HG03103 (cell line): ENCODE data around the gene GATA5.
"Not testable (repeated sequence)": the region's sequence is repeated elsewhere in the genome, so short reads cannot be mapped to it uniquely, and the experiment has no call there.

ENCODE experiments used
- ATAC-seq: cut with Tn5 transposase; IDR thresholded peaks from one replicate; pipeline ENCODE4 v1.9.1; 2021; ENCODE audit warnings: low read depth; ENCODE audit not compliant: unreplicated experiment

The GATA5 gene

DNA sequence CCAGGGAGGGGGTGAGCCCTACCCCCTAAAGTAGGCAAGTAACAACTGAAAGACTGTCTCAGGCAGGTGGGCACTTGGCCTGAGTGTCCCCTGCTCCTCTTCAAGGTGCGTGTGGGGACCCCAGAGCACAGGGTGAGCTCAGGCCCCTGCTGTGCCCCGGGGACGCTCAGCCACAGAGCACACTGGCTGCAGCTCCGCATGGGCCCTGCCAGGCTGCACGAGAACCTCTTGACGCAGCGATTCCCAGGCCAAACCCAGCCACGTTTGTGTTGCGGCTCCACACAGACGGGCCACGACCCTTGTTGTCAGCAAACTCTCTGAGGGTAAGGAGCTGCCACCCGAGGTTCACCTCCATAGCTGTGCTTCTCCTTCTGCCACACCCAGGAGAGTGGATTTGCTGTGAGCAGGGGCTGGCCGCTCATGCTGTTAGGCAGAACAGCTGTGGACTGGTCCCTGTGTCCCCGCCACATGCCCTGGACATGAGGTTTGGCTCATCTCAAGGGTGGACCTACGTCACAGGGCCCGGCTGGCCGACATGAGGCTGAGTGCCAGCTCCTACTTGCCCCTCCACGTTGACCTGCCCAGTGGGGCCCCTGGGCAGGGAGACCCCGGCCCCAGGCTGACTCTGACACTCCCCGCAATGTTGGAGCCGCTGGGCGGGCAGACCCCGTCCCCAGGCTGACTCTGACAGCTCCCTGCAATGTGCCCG, 29.7 kb upstream of the GATA5 start:
- no peak for ATAC-seq

DNA sequence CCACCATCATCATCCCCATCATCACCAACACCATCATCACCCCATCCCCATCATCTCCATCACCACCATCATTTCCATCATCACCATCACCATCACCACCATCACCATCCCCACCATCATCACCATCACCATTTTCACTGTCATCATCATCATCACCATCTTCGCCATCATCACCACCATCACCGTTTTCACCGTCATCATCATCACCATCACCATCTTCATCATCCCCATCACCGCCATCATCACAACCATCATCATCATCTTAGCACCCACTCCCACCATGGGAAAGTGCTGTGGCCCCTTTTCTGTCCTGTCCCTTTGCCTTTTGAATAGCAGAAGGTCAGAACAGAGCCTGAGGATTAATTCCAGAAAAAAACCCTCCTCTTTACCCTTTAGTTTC, 28.5 kb upstream of the GATA5 start:
- ATAC-seq = no peak

DNA sequence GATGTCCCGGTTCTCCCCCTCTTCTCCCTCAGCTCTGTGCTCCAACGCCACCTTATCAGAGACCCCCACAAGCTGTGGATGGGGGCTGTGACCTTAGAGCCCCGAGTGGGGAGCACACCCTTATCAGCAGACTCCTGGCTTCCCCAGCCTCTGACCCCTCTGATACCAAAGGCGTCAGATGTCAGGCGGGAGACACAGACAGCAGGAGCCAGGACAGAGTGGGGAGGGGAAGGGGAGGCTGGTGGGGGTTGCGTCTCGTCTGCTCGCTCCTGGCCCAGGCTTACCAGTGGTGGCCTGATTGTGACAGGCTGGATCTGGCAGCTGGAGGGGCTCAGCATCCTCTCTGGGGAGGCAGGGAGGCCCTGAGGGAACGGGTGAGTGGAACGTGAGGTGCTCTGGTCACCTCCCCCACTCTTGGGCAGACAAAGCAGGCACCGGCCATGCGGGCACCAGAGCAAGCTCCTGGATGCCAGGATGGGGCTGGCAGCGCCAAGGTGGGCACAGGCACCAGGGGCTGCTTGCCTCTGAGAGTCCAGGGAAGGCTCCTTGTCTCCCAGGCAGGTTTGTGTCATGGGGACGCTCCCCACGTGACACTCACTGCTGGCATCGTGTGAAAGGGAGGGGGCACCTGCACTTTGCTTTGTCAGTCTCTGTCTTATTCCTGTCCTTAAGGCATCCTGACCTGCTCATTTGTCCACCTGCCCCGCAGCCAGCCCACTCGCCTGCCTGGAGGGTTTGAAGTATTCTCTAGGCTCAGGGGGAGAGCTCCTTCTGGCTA, 27.8 kb upstream of the GATA5 start:
- no peak for ATAC-seq

DNA sequence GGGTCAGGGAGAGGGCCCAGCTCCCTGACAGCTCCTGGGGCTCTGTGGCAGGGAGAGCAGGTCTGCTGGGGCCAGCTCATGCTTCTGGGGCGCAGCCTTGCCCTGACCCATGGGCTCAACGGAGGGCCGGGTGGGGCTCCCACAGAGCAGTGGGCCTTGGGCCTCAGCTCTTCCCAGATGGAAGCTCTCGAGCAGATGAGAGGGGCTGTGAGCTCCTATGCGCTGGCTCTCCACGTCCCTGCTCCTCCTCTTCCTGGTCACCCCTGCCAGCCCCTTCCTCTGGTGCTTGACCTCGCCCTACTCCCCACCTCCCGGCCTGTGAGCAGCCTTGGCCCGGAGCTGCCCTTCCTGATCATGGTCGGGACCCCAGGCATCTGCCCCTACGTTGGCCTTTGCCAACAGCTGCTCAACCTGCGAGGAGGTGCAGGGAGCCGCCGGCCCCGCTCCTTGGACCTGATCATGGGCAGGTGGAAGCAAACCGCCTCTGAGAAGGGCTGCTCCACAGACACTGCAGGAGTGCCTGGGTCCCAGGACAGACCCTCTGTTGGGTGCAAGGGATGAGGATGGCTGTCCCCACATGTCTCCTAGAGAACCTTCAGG, 26.8 kb upstream of the GATA5 start:
- ATAC-seq = no peak

DNA sequence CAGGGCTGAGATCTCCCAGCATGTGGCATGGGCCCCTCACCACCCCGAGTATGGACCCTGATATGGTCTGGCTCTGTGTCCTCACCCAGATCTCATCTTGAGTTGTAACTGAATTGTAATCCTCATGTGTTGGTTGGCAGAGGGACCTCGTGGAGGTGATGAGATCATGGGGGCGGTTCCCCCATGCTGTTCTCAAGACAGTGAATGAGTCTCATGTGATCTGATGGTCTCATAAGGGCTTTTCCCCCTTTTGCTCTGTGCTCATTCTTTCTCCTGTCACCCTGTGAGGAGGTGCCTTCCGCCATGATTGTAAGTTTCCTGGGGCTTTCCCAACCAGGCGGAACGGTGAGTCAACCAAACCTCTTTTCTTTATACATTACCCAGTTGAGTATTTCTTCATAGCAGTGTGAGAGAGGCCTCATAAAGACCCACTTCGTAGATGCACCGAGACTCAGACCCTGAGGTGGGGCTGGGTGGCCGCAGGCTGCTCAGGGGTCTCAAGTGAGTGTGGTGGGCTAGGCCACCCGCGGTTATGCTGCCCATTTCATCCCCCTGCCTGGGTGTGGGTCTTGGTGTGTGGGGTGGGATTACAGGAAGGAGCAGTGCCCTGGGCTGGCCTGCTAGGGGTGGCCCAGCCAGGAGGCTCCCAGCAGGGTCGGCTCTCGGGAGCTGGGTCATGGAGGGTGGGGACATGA, 26.2 kb upstream of the GATA5 start:
- ATAC-seq = peak; percentile 67

DNA sequence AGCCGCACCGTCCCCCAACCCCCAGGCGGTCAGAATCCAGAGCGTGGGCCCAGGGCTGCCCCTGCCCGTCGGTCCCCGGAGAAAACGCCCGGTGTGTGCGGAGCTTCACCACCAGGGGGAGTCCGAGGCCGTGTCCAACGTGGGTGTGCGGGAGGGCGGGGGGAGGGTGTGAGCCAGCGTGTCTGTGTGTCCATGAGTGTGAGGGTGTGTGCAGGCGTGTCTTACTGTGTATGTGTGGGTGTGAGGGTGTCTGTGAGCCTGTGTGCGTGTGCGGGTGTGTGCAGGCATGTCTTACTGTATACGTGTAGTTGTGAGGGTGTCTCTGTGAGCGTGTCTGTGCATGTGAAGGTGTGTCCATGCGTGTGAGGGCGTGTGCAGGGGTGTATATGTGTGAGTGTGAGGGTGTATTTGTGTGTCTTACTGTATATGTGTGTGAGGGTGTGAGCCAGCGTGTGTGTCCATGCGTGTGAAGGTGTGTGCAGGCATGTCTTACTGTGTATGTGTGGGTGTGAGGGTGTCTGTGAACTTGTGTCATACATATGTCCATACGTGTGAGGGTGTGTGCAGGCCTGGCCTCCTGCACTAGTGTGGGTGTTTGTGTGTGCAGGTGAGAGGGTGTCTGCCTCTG, 24.6 kb upstream of the GATA5 start:
- no peak for ATAC-seq

DNA sequence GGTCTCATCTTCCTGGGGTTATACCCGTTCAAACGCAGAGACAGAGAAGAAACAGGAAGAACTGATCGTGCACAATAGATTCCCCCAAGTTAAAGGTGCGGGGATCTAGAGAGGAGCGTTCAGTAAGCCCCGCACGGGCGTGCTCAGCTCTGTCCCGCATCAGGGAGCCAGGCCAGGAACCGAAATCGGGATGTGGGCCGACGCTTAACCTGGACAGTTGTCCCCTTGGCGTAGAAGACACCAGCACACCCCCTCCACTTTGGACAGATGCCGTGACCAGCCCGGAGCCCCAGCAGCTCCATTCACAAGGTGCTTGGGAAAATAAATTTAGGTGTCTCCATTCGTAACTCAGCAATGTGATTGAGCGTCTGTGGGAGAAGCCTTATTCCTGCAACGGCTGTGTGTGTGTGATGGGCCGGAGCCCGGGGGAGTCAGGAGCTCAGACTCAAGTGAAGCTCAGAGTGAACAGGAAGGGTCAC, 24.0 kb upstream of the GATA5 start:
- ATAC-seq = no peak

DNA sequence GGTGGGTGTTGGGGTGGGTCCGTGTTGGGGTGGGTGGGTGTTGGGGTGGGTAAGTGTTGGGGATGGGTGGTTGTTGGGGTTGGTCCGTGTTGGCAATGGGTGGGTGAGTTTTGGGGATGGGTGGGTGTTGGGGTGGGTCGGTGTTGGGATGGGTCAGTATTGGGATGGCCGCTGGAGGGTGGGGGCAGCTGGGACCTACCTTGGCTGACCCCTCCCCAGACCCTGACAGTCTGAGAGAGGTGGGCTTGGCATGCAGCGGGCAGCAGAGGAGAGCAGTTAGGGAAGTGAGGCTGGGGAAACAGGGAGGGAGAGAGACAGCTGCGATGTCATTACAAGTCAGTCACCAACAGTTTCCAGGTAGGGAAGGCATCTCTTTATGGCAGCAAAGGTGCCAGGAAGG, 23.1 kb upstream of the GATA5 start:
- no peak for ATAC-seq

DNA sequence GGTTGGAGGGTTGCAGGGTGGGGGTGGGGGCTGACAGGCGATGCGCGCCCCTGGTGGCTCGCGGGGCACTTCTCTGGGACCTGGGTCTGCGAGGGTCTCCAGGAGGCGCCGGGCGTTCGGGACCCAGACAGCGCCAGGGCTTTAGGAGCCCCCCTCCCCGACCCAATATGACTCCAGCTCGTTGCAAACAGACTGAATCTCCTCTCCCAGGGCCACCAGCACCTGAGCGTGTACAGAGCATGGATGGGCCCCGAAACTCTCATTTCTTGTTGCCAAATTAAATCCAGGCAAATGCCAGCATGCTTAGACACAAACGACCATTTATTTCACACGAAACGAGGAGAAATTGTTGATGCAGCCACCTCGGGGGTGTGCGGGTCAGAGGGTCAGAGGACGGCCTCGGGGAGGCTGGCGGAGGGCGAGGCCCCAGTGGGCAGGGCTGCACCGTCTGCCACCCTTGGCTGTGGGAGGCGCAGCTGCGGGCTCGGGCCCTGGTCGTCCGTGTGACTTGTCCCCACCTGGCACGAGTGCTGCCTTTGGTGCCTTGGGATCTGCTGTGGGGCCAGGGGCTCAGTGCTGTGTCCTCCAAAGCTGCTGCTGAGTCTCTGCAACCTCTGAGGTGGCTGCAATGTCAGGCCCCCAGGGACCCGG, 20.9 kb upstream of the GATA5 start:
- no peak for ATAC-seq

DNA sequence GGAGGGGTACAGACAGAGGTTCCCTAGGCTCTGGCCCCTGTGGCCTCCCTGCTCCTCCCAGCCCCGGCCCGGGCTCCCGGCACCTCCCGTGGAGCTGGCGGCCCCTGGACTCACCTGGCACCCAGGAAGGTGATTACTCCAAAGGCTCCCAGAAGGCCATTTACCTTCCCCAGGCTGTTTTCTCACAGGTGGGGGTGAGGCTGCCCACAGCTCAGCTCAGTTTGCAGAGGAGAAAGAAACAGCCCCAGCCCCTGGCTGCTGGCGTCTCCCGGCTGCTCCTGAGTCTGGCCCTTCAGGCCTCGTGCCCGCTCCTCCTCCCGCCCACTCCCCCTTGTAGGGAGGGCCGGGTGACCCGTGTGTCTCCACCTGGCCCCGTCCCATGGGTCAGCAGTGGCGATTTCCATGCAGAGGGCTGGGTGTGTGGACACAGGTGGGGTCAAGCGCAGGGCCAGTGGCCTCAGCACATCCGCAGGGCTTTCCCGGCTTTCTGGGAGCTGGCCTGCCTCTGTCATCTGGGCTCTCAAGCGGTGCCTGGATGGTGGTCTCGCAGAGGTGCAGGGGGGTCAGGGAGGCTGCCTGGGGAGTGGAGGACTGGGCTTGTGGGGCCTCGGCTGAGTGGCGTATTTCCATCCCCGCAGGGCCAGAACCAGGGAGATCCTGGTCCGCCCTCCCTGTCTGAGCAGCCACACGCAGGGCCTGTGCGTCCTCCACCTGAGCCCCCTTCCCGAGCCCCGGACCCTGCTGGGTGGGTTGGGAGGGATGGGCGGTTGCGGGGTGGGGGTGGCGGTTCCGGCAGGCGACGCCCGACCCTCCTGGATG, 20.2 kb upstream of the GATA5 start:
- ATAC-seq = no peak

DNA sequence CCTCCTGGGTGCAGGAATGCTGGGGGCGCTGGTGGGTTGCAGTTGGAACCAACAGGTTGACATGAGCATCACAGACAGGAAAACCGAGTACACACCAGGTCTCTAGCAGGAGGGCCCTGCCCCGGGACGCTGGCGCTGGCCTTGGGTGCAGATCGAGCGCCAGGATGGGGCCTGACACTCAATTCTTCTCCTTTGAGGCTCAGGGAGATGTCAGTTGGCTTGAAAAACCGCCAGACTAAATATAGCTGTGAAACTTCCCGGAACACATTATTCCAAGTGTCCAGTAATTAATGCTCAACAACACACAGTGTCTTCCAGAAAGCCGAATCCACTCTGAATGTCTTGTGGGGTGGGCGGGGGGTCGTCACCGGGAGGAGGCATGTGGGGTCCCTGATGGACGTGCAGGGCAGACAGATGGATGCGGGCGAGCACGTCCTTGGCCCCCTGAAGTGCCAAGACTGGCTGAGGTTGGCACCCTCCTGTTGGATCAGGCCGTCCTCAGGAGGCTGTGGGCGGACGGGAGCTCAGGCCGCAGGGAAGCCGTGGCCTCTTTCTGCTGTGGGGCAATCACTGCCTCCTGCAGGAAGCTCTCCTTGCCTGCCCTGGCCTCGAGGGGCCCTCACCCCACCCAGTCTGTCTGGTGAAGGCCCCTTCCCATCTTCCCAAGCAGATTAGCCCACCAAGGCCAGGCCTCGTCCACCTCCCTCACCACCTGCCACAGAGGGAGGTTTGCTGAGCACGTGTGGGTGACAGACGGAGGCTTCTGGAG, 19.4 kb upstream of the GATA5 start:
- ATAC-seq = no peak

DNA sequence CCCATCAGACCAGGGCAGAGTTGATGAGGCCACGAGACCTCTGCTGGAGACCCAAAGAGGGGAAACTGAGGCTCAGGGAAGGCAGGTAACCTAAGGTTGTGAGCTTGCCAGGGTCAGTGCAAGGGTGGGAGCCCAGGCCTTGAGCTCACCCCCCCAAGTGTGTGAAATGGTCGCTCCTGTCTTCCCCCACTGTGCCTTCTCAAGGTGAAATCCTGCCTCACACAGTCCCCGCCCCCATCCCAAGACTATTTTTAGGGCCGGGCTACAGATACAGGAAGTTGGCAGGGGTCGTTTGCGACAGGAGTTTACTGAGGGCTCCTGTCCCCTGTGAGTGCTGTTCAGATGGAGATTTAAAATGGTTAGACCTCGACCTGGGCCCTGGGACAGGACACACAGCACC, 18.7 kb upstream of the GATA5 start:
- ATAC-seq = no peak

DNA sequence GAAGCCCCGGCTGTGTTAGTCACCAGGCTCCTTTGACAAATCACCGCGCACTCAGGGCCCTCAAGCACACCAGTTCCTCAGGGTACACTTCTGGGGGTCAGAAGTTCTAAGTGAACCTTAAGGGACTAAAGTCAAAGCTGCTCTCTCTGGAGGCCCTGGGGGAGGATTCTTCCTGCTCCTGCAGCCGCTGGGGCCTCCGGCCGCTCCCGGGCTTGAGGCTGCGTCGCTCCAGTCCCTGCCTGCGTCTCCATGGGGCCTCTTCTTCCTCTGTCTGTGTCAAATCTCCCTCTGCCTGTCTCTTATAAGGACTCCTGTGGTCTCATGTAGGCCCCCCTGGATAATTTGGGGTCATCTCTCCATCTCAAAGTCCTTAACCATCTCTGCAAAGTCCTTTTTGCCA, 18.1 kb upstream of the GATA5 start:
- no peak for ATAC-seq

DNA sequence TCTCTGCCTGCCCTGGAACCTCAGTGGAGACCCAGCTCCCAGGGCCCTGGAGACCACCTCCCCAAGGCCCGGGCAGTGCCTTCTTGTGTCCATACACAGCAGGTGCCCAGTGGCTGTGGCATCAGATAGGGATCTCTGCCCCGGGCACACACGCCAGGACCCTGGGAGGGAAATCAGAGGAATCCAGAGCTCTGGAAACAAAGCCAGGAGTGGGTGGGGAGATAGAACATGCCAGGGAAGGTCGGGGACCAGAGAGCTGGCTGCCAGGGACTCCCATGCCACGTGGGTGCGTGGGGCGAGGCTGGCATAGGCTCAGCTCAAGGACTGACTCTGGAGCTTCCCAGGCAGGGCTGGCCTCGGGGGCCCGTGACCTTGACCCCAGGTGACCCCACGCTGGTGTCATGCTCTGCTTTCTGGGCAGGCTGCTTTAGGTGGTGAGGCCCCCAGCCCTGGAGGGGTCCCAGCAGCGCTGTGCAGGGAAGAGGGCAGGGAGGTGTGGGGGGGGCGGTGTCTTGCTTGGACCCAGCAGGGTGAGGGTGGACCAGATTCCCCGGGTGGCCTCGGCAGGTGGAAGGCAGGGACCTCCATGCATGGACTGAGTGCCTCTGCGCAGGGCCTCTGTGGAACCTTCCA, 17.6 kb upstream of the GATA5 start:
- ATAC-seq = no peak

DNA sequence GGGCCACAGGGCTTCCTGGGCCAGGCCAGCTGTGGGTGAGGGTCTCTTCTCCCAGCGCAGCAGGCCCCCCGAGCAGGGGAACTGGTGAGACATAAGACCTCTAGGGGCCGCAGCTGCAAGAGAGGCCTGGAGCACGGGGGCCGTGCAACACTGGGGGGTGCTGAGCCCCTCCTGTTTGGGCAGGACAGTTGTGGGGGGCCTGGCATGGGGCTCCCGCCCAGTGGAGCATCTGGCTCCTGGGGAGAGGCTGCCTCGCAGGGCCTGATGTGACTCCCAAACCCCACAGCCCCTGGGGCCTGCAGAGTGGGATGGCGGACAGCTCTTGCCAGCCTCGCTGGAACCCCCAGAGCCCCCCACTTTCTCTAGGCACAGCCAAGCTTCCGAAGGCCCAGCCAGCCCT, 16.9 kb upstream of the GATA5 start:
- no peak for ATAC-seq

DNA sequence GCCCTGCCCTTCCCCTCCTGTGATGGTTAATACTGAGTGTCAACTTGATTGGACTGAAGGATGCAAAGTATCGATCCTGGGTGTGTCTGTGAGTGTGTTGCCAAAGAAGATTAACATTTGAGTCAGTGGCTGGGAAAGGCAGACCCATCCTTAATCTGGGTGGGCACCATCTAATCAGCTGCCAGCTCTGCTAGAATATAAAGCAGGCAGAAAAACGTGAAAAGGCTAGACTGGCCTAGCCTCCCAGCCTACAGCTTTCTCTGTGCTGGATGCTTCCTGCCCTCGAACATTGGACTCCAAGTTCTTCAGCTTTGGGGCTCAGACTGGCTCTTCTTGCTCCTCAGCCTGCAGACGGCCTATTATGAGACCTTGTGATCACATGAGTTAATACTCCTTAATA, 15.0 kb upstream of the GATA5 start:
- not testable (repeated sequence) for ATAC-seq

DNA sequence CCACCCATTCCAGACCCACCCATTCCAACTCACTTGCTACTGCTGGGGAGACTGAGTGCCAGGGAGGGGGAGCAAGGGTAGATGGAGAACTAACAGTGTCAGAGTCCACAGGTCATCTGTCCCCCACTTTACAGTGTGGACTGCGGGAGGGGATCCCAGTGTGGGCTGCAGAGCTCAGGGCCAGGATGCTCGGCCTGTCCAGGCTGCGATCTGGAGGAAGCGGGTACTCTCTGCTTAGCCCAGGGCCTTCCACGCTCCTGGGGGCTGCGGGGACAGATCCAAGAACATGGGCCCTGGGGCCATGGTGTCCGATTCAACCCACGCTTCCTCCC, 14.1 kb upstream of the GATA5 start:
- no peak for ATAC-seq

DNA sequence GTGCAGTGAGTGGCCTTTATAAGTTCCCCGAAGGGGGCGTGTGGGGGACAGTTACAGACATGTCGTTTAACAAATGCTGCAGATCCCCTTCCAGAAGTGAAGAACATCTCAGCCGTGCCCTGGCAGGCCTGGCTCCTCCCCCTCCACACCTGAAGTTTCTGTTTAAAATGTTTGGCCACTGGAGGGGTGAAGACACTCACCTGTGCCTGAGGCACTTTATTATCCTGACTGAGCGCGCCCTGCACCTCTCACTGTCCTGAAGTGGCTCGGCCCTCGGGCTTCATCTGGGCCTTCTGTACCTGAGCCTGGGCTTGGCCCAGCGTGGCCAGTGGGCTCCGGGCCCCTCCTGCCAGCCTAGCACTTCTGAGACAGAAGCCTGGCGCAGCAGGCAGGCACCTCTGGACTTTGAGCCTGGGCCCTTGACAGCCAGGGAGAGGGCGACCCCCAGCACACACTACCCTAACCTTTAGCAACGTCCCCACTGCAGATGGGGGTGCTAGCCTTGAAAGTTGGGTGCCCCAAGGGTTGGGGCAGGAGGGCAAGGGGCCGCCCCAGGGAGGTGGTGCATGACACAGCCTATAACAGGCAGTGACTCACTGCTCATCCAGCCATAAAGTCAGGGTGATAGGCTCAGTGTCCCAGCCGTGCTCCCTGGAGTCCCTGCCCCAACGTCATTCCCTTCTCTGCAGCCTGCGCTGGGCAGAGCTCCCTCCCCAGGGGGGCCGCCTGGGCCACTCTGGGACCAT, 13.6 kb upstream of the GATA5 start:
- ATAC-seq = no peak
